SK-N-SH treated with all-trans-retinoic acid at 6 μM for 48 hours (cell line): ENCODE results near the gene BARHL1.

Experiments
- ATAC-seq: fragments of 200-7000 bp; cut with Tn5 transposase; 3 replicates; pipeline ENCODE4 v1.9.1; 2020; ENCODE audit warnings: mild to moderate bottlenecking, moderate library complexity
- ARNTL ChIP-seq: fragments of 450-650 bp; formaldehyde crosslinking; IDR thresholded peaks from 2 replicates; pipeline ENCODE4 v1.5.0; 2020; ENCODE audit warnings: low read depth, mild to moderate bottlenecking, moderate library complexity, borderline replicate concordance
- BACH2 ChIP-seq: fragments of 250-450 bp; sonication (Bioruptor Pico); IDR thresholded peaks from 2 replicates; pipeline ENCODE4 v1.9.0; 2021; ENCODE audit warnings: mild to moderate bottlenecking, borderline replicate concordance
- CREB5 ChIP-seq: fragments of 250-450 bp; sonication (Bioruptor Pico); IDR thresholded peaks from 2 replicates; pipeline ENCODE4 v1.5.1; 2020; ENCODE audit warnings: low read depth, mild to moderate bottlenecking, moderate library complexity
- CSDC2 ChIP-seq: fragments of 250-450 bp; sonication (Bioruptor Pico); IDR thresholded peaks from 2 replicates; pipeline ENCODE4 v1.5.0; 2020; ENCODE audit warnings: mild to moderate bottlenecking, moderate library complexity
- CSRNP3 ChIP-seq: fragments of 250-450 bp; sonication (Bioruptor Pico); IDR thresholded peaks from 2 replicates; pipeline ENCODE4 v1.5.1; 2021; ENCODE audit warnings: mild to moderate bottlenecking, moderate library complexity
- ESRRG ChIP-seq: fragments of 250-450 bp; sonication (Bioruptor Pico); IDR thresholded peaks from 2 replicates; pipeline ENCODE4 v1.6.1; 2021; ENCODE audit warnings: mild to moderate bottlenecking
- ISL1 ChIP-seq: fragments of 250-450 bp; sonication (Bioruptor Pico); IDR thresholded peaks from 2 replicates; pipeline ENCODE4 v2.1.2; 2022; ENCODE audit warnings: mild to moderate bottlenecking, moderate library complexity
- OSR1 ChIP-seq: fragments of 250-450 bp; sonication (Bioruptor Pico); IDR thresholded peaks from 2 replicates; pipeline ENCODE4 v1.8.0; 2022; ENCODE audit warnings: moderate library complexity, mild to moderate bottlenecking, inconsistent platforms
- PATZ1 ChIP-seq: fragments of 250-450 bp; sonication (Bioruptor Pico); IDR thresholded peaks from 2 replicates; pipeline ENCODE4 v1.8.0; 2020; ENCODE audit warnings: mild to moderate bottlenecking, moderate library complexity, borderline replicate concordance
- POU6F1 ChIP-seq: fragments of 250-450 bp; sonication (Bioruptor Pico); IDR thresholded peaks from 2 replicates; pipeline ENCODE4 v1.8.0; 2021; ENCODE audit warnings: low read depth, mild to moderate bottlenecking, moderate library complexity, borderline replicate concordance
- PPARA ChIP-seq: fragments of 250-450 bp; sonication (Bioruptor Pico); IDR thresholded peaks from 2 replicates; pipeline ENCODE4 v1.5.0; 2020; ENCODE audit warnings: mild to moderate bottlenecking, borderline replicate concordance
- RARB ChIP-seq: fragments of 250-450 bp; sonication (Bioruptor Pico); IDR thresholded peaks from 2 replicates; pipeline ENCODE4 v1.8.0; 2021; ENCODE audit warnings: mild to moderate bottlenecking, moderate library complexity
- SNAI2 ChIP-seq: fragments of 250-450 bp; sonication (Bioruptor Pico); IDR thresholded peaks from 2 replicates; pipeline ENCODE4 v1.5.0; 2020; ENCODE audit warnings: mild to moderate bottlenecking, moderate library complexity
- TCF4 ChIP-seq: fragments of 250-450 bp; sonication (Bioruptor Pico); IDR thresholded peaks from 2 replicates; pipeline ENCODE4 v1.8.0; 2021; ENCODE audit warnings: mild to moderate bottlenecking, moderate library complexity, borderline replicate concordance
- TOX ChIP-seq: fragments of 250-450 bp; sonication (Bioruptor Pico); IDR thresholded peaks from 2 replicates; pipeline ENCODE4 v1.8.0; 2021; ENCODE audit warnings: mild to moderate bottlenecking, moderate library complexity, borderline replicate concordance
- TSHZ2 ChIP-seq: fragments of 250-450 bp; sonication (Bioruptor Pico); IDR thresholded peaks from 2 replicates; pipeline ENCODE4 v1.5.0; 2020; ENCODE audit warnings: mild to moderate bottlenecking, moderate library complexity
- ZFP3 ChIP-seq: fragments of 250-450 bp; sonication (Bioruptor Pico); IDR thresholded peaks from 2 replicates; pipeline ENCODE4 v1.5.0; 2020; ENCODE audit warnings: mild to moderate bottlenecking, moderate library complexity
- ZFP30 ChIP-seq: fragments of 450-650 bp; formaldehyde crosslinking; IDR thresholded peaks from 2 replicates; pipeline ENCODE4 v1.5.0; 2022; ENCODE audit warnings: mild to moderate bottlenecking, moderate library complexity
- ZNF565 ChIP-seq: fragments of 450-650 bp; formaldehyde crosslinking; conservative IDR thresholded peaks from 2 replicates; pipeline ENCODE4 v1.5.0; 2020; ENCODE audit warnings: low read depth, mild to moderate bottlenecking, moderate library complexity
- ZNF70 ChIP-seq: fragments of 450-650 bp; formaldehyde crosslinking; IDR thresholded peaks from 2 replicates; pipeline ENCODE4 v1.5.0; 2020; ENCODE audit warnings: mild to moderate bottlenecking, moderate library complexity
- ZNF8 ChIP-seq: fragments of 450-650 bp; formaldehyde crosslinking; IDR thresholded peaks from 2 replicates; pipeline ENCODE4 v1.5.0; 2020; ENCODE audit warnings: mild to moderate bottlenecking, moderate library complexity

BARHL1 gene

GRCh38 chr9:132622159-132622558 lies 39.8 kb downstream of the BARHL1 start:
- no peak; the same call in 2 of the 3 replicates for ATAC-seq
- TF ChIP-seq ISL1 (CRISPR knock-in tag): no peak
- no peak for TF ChIP-seq SNAI2 (CRISPR knock-in tag)
- no peak for TF ChIP-seq TCF4
- no peak for TF ChIP-seq CSDC2
- TF ChIP-seq ARNTL (CRISPR knock-in tag): no peak
- no peak for TF ChIP-seq BACH2
- TF ChIP-seq ZNF565 (CRISPR knock-in tag): no peak
- no peak for TF ChIP-seq TOX (CRISPR knock-in tag)
- no peak for TF ChIP-seq ZNF70 (CRISPR knock-in tag)
- no peak for TF ChIP-seq TSHZ2 (CRISPR knock-in tag)
- TF ChIP-seq ZFP3 (CRISPR knock-in tag): no peak

GRCh38 chr9:132626285-132626684 lies 43.9 kb downstream of the BARHL1 start:
- TF ChIP-seq CSDC2: no peak
- TF ChIP-seq CSRNP3 (CRISPR knock-in tag): no peak
- TF ChIP-seq BACH2: no peak
- no peak for TF ChIP-seq ESRRG (CRISPR knock-in tag)
- no peak for TF ChIP-seq ZFP30
- no peak for TF ChIP-seq POU6F1
- TF ChIP-seq PPARA: no peak
- TF ChIP-seq ARNTL (CRISPR knock-in tag): no peak
- TF ChIP-seq ISL1 (CRISPR knock-in tag): no peak
- no peak for ATAC-seq

- TF ChIP-seq RARB (CRISPR knock-in tag) (no peak), PATZ1 (no peak), ESRRG (CRISPR knock-in tag) (no peak), ZNF8 (CRISPR knock-in tag) (no peak), CREB5 (CRISPR knock-in tag) (no peak), TOX (CRISPR knock-in tag) (no peak), TSHZ2 (CRISPR knock-in tag) (no peak), ISL1 (CRISPR knock-in tag) (no peak), CSDC2 (no peak), POU6F1 (no peak), PPARA (no peak), ZNF565 (CRISPR knock-in tag) (no peak), BACH2 (no peak), TCF4 (no peak), OSR1 (CRISPR knock-in tag) (no peak), ARNTL (CRISPR knock-in tag) (no peak)
- ATAC-seq: no peak
These were observed 44.7 kb downstream of the BARHL1 start for GRCh38 chr9:132627106-132627505.
